CD14-positive monocyte (primary cell): ENCODE results near the gene NSMF. TPM values are rescaled to one million over a fixed set of nuclear protein-coding genes. Genes with fewer than 3 reads are reported as not detected.
A peak's percentile ranks its signal among the peaks of the same experiment; 100 is the strongest.

Experiments
- DNase-seq, 3 donors: peaks; one replicate each; pipeline ENCODE4 v3.0.0-alpha.2; 2011 to 2022
- H2AFZ ChIP-seq: 2 replicates; pipeline ENCODE4 v1.6.0; 2012; ENCODE audit warnings: mild to moderate bottlenecking, low read depth, low read length, inconsistent platforms; ENCODE audit not compliant: insufficient read depth, poor library complexity, severe bottlenecking
- H3K27ac ChIP-seq, 2 donors: 1 replicate in 1 of 2; 2 replicates in 1 of 2; pipeline ENCODE4 v1.5.1; 2012 to 2013; ENCODE audit warnings: low read length in 2 of 2, control low read depth in 1 of 2, inconsistent platforms in 1 of 2, low read depth in 1 of 2, mild to moderate bottlenecking in 1 of 2
- H3K27me3 ChIP-seq, 2 donors: one replicate each; pipeline versions ENCODE4 v1.6.0 to v1.6.1; 2011 to 2013; ENCODE audit warnings: low read length in 2 of 2; ENCODE audit not compliant: control insufficient read depth in 2 of 2, insufficient read depth in 2 of 2
- H3K36me3 ChIP-seq, 2 donors: replicated peaks in 1 of 2; 1 replicate in 1 of 2; 2 replicates in 1 of 2; pipeline versions ENCODE4 v1.5.1 to v1.6.1; 2012 to 2013; ENCODE audit warnings: low read length in 2 of 2, control low read depth in 1 of 2, inconsistent platforms in 1 of 2, mild to moderate bottlenecking in 1 of 2; ENCODE audit not compliant: insufficient read depth in 2 of 2, control insufficient read depth in 1 of 2
- H3K4me1 ChIP-seq, 2 donors: 1 replicate in 1 of 2; 2 replicates in 1 of 2; pipeline versions ENCODE4 v1.5.1 to v1.6.1; 2012 to 2013; ENCODE audit warnings: low read length in 2 of 2, control low read depth in 1 of 2, inconsistent platforms in 1 of 2, mild to moderate bottlenecking in 1 of 2, moderate library complexity in 1 of 2; ENCODE audit not compliant: insufficient read depth in 2 of 2, control insufficient read depth in 1 of 2
- H3K4me2 ChIP-seq: replicated peaks from 2 replicates; pipeline ENCODE3; 2012; ENCODE audit warnings: low read length, moderate library complexity, mild to moderate bottlenecking; ENCODE audit not compliant: poor library complexity, severe bottlenecking; ENCODE audit errors: extremely low read depth
- H3K4me3 ChIP-seq, 3 experiments: fragments of 200-600 bp in 1 of 3; sonication (generic) in 1 of 3; replicated peaks in 1 of 3; 1 replicate in 2 of 3; 2 replicates in 1 of 3; pipeline ENCODE4 v1.5.1; 2011 to 2013; ENCODE audit warnings: low read length in 3 of 3, mild to moderate bottlenecking in 3 of 3, control low read depth in 2 of 3, low read depth in 2 of 3, inconsistent platforms in 1 of 3, moderate library complexity in 1 of 3
- H3K79me2 ChIP-seq: 2 replicates; pipeline ENCODE4 v1.6.0; 2012; ENCODE audit warnings: mild to moderate bottlenecking, control low read depth, inconsistent platforms, low read length, moderate library complexity; ENCODE audit not compliant: insufficient read depth
- H3K9ac ChIP-seq: 2 replicates; pipeline ENCODE4 v1.6.0; 2017; ENCODE audit warnings: low read length, mild to moderate bottlenecking; ENCODE audit not compliant: insufficient read depth, poor library complexity, severe bottlenecking
- H3K9me3 ChIP-seq, 2 donors: replicated peaks in 1 of 2; 1 replicate in 1 of 2; 2 replicates in 1 of 2; pipeline versions ENCODE4 v1.5.1 to v1.6.1; 2012 to 2013; ENCODE audit warnings: low read length in 2 of 2, control low read depth in 1 of 2; ENCODE audit not compliant: control insufficient read depth in 1 of 2, insufficient read depth in 1 of 2
- H4K20me1 ChIP-seq: 2 replicates; pipeline ENCODE4 v1.6.0; 2012; ENCODE audit warnings: mild to moderate bottlenecking, low read length, control low read depth, moderate library complexity; ENCODE audit not compliant: insufficient read depth
- H3K27ac Mint-ChIP-seq, 7 donors: one replicate each; pipeline ENCODE4 v1.8.0; 2020; ENCODE audit warnings: mild to moderate bottlenecking in 7 of 7, mixed read lengths in 7 of 7, moderate library complexity in 6 of 7, inconsistent platforms in 2 of 7
- H3K27me3 Mint-ChIP-seq, 3 donors: one replicate each; pipeline ENCODE4 v1.8.0; 2021 to 2022; ENCODE audit warnings: low read depth in 3 of 3, mild to moderate bottlenecking in 3 of 3, mixed read lengths in 3 of 3, moderate library complexity in 3 of 3, inconsistent platforms in 1 of 3
- H3K36me3 Mint-ChIP-seq, 2 donors: one replicate each; pipeline ENCODE4 v1.8.0; 2020; ENCODE audit warnings: mixed read lengths in 2 of 2, inconsistent platforms in 1 of 2, mild to moderate bottlenecking in 1 of 2
- H3K4me1 Mint-ChIP-seq: one replicate; pipeline ENCODE4 v1.8.0; 2020; ENCODE audit warnings: mild to moderate bottlenecking, mixed read lengths
- H3K4me3 Mint-ChIP-seq, 2 donors: one replicate each; pipeline ENCODE4 v1.8.0; 2020; ENCODE audit warnings: mild to moderate bottlenecking in 2 of 2, mixed read lengths in 2 of 2, moderate library complexity in 1 of 2
- H3K9me3 Mint-ChIP-seq, 7 donors: one replicate each; pipeline ENCODE4 v1.8.0; 2020 to 2022; ENCODE audit warnings: mixed read lengths in 7 of 7, mild to moderate bottlenecking in 6 of 7, moderate library complexity in 6 of 7, inconsistent platforms in 2 of 7
- WGBS: methylation state at CpG from one replicate; pipeline ENCODE4 v1.1.5; 2013; ENCODE audit warnings: missing lambda C conversion rate; ENCODE audit not compliant: insufficient coverage; 5-methylcytosine and 5-hydroxymethylcytosine counted together
- intact Hi-C, 2 donors: fragments of 100-400 bp; cut with micrococcal nuclease; formaldehyde crosslinking; loops; one replicate each; pipeline versions ENCODE4 v1.15.0 to v1.15.1; 2023
- polyA plus RNA-seq, 3 donors: library from polyadenylated mRNA; depleted of rRNA in 1 of 3; unstranded in 2 of 3; stranded (reverse) in 1 of 3; fragments of 300-500 nt in 2 of 3; fragments of >200 nt in 1 of 3; fragmentation: Illumina TruSeq in 2 of 3; gene quantifications; 1 replicate in 2 of 3; 2 replicates in 1 of 3; pipeline ENCODE4 v1.2.3, GENCODE V29; 2012 to 2021
- TF ChIP-seq, protein P1 (sequence below): fragments of 200-600 bp; IDR thresholded peaks from one replicate; pipeline ENCODE4 v1.8.0; 2022; ENCODE audit warnings: antibody characterized with exemption, mild to moderate bottlenecking

NSMF gene
- polyA plus RNA-seq, 3 donors, result 4.6 to 68.4 (median 5.3) TPM

GRCh38 chr9:137490532-137491186 is 31.5 kb upstream of the NSMF start:
- Histone ChIP-seq H4K20me1 (no peaks in the 10 kb centered on the region), H2AFZ (no peak overlapping the region), H3K4me1 (peaks cover 14 to 17% of the 10 kb centered on the region in 2 donors), H3K27me3 (no peaks in the 10 kb centered on the region), H3K9ac (no peak overlapping the region), H3K79me2 (no peaks in the 10 kb centered on the region), H3K4me2 (no peak overlapping the region), H3K36me3 (no peaks in the 10 kb centered on the region), H3K4me3 (no peak overlapping the region), H3K9me3 (no peaks in the 10 kb centered on the region), H3K27ac (no peak overlapping the region)
- TF ChIP-seq, protein P1, sequence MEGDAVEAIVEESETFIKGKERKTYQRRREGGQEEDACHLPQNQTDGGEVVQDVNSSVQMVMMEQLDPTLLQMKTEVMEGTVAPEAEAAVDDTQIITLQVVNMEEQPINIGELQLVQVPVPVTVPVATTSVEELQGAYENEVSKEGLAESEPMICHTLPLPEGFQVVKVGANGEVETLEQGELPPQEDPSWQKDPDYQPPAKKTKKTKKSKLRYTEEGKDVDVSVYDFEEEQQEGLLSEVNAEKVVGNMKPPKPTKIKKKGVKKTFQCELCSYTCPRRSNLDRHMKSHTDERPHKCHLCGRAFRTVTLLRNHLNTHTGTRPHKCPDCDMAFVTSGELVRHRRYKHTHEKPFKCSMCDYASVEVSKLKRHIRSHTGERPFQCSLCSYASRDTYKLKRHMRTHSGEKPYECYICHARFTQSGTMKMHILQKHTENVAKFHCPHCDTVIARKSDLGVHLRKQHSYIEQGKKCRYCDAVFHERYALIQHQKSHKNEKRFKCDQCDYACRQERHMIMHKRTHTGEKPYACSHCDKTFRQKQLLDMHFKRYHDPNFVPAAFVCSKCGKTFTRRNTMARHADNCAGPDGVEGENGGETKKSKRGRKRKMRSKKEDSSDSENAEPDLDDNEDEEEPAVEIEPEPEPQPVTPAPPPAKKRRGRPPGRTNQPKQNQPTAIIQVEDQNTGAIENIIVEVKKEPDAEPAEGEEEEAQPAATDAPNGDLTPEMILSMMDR, result no peak
- peaks cover 1 to 11% (median 4%) of the 10 kb centered on the region in 3 donors for H3K27me3 Mint-ChIP-seq
- H3K4me1 Mint-ChIP-seq, result peaks cover 12% of the 10 kb centered on the region
- H3K4me3 Mint-ChIP-seq, result no peak overlapping the region
- peak overlapping the region in 1 of 7 donors; percentile 3 for H3K27ac Mint-ChIP-seq
- intact Hi-C loops, result no loop called here
- H3K36me3 Mint-ChIP-seq, result no peaks in the 10 kb centered on the region
- DNase-seq, result no peak
- WGBS, result 93% methylated on average over 3 of the region's 9 CpGs
- peaks cover 0 to 4% (median 0%) of the 10 kb centered on the region in 7 donors for H3K9me3 Mint-ChIP-seq

GRCh38 chr9:137488906-137489305 is 29.8 kb upstream of the NSMF start:
- Histone ChIP-seq H3K36me3 (no peaks in the 10 kb centered on the region), H4K20me1 (no peaks in the 10 kb centered on the region), H3K9ac (no peak overlapping the region), H3K27ac (no peak overlapping the region), H3K79me2 (no peaks in the 10 kb centered on the region), H3K4me2 (no peak overlapping the region), H3K4me3 (no peak overlapping the region), H2AFZ (no peak overlapping the region), H3K9me3 (no peaks in the 10 kb centered on the region), H3K4me1 (peaks cover 7 to 8% of the 10 kb centered on the region in 2 donors), H3K27me3 (no peaks in the 10 kb centered on the region)
- H3K27ac Mint-ChIP-seq, result peak overlapping the region in 1 of 7 donors; percentile 8
- 96% methylated on average over 5 of the region's 6 CpGs for WGBS
- H3K4me3 Mint-ChIP-seq, result no peak overlapping the region
- peaks cover 0 to 2% (median 0%) of the 10 kb centered on the region in 7 donors for H3K9me3 Mint-ChIP-seq
- H3K4me1 Mint-ChIP-seq, result peaks cover 4% of the 10 kb centered on the region
- H3K27me3 Mint-ChIP-seq, result peaks cover 1 to 5% (median 2%) of the 10 kb centered on the region in 3 donors
- intact Hi-C loops, result no loop called here
- TF ChIP-seq, protein P1, result no peak
- H3K36me3 Mint-ChIP-seq, result no peaks in the 10 kb centered on the region
- DNase-seq, result no peak
